ENCODE measurements around the gene TIMP3.

- no peak for TF ChIP-seq YY1 (IDR thresholded peaks at IDR 0.05; ENCODE audit: insufficient read depth, insufficient read length)
- TF ChIP-seq ZNF274 (IDR thresholded peaks at IDR 0.05; ENCODE audit: low read depth, low read length), result no peak
- TF ChIP-seq SUZ12 (IDR thresholded peaks at IDR 0.05; ENCODE audit: extremely low read depth, insufficient read depth, insufficient read length), result no peak
Measured at GRCh38 chr22:32824531-32825312, 23.2 kb downstream of the TIMP3 start.
